SH-SY5Y (cell line): ENCODE data around the gene SLC38A10.

Source experiments
- GATA2 ChIP-seq: IDR thresholded peaks from 2 replicates; pipeline ENCODE4 v1.6.1; 2011; ENCODE audit warnings: mild to moderate bottlenecking, low read depth, low read length
- GATA3 ChIP-seq: IDR thresholded peaks from 2 replicates; pipeline ENCODE4 v1.6.1; 2011; ENCODE audit warnings: low read depth, mild to moderate bottlenecking, low read length, moderate library complexity

DNA sequence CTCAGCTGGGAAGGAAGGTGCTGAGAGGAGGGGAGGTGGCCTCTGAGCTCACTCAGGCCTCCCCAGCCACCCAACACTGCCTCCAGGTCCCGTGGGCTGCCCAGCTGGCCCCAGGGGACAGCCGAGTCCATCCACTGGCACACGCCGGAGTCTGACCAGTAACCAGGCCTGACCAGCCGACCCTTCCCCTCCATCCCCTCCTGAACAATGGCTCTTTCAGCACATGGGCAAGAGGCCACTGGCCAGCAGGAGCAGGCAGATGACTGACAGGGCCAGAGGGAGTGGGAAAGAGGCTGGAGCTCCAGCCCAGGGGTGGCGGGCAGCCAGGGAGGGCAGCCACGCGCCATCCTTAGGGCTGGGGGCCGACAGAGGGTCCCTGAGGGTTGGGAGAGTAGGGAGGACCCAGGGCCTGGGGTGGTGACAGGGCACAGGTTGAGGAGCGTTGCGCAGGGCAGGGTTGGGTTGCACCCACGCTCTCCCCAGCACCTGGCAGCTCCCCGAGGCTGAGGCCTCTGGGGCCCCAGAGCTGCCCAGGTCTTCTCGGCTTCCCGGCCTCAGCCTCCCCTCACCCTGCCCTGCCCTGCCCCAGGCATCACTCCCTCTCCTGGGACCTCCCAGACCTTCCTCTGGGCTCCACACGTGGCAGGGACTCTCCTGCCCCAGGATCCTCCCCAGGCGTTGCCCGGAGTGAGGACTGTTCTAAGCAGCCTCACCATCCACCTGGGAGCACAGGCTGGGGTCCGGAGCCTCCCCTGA, 20.2 kb upstream of the SLC38A10 start:
- TF ChIP-seq GATA3 (no peak), GATA2 (no peak)
